CD4-positive, alpha-beta T cell treated with Interleukin-10 for 1 hour (primary cell): ENCODE data around the gene TBX2.
"Not testable (repeated sequence)": the region's sequence is repeated elsewhere in the genome, so short reads cannot be mapped to it uniquely, and the experiment has no call there.

Experiments
- DNase-seq: peaks from one replicate; pipeline ENCODE4 v3.0.0-alpha.2; 2020

Gene TBX2

DNA sequence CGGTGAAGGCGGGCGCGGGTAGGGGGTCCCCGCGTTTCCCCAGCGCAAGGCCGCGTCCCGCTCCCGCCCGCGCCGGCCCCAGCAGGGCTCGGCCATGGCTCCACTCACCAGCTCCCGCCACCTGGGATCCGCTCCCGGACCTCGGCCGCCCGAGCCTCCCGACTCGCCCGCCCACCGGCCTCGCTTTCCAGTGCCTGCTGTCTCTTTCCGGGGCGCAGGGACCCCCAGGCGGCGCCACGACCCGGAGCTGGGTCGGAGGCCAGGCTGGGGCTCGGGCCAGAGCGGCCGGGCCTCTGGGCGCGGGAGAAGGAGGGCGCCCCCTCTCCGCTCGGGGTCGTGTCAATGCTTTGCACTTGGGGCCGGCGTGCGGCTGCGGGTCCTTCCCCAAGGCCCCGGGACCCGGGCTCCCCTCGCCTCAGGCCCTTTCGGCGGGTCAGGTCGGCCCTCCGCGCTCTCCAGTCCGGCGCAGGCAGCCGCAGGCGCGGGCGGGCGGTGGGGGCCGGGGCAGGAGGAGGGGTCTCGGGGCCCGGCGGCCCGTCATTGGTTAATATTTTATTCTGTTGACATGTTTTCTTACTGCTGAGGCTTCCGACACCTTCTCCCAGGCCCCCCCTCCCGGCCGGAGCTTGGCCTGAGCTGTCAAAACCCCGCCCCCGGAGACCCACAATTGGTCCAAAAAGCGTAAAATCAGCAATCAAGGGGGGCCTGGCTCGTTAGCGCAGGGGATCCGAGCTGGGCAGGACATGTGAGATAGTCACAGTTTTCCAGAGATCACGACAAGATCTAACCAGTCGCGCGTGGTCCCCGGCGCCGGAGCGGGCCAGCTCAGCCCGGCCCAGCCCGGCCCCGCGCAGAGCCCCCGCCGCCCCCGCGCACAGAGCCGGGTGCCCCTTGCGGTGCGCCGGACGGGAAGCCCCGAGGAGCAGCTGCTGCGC lies at the start of gene TBX2:
TSS of gene TBX2 (plus strand) at position 713 of the 935 bp plus-strand sequence. CDS start 334 bp downstream, outside the sequence.
- DNase-seq, result no peak

- DNase-seq, result no peak
Observed at GRCh38 chr17:61351745-61352407, 47.8 kb upstream of the TBX2 start.

DNA sequence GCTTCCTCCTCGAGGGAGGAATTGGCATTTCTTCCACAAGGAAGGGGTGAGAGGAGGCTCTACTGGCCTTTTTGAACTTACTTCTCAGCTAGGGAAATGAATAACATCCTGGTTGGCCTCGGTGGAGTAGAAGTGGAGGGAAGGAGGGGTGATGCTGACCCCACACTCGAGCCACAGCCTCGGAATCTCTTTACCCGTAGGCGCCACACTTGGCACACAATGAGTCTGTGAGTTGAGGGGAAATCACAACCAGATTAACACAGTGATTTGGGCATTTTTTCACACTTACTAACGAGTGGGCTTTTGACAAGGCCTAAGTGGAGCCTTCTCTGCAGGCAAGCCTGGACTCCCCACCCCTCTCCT lies 47.3 kb upstream of the TBX2 start:
- DNase-seq, result no peak

- DNase-seq, result no peak
Observed at GRCh38 chr17:61352781-61353491, 46.7 kb upstream of the TBX2 start.

DNA sequence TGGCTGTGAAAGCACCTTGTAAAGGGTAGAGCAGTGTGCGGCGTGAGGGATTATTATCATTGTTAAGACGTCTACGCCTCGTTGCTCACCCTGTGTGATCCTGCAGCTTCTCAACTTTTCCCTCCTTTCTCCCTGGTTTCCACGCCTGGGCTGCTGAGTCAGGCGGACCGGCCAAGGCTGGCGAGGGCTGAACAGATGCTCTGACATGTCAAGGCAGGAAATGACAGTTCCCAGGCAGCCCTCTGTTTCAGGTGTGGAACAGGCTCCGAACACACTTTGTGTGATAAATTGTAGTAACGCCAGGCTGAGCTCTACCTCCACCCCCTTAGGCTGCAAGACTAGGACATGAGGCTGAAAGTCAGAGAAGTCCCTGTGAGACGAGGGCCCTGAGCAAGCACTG lies 46.0 kb upstream of the TBX2 start:
- no peak for DNase-seq

DNA sequence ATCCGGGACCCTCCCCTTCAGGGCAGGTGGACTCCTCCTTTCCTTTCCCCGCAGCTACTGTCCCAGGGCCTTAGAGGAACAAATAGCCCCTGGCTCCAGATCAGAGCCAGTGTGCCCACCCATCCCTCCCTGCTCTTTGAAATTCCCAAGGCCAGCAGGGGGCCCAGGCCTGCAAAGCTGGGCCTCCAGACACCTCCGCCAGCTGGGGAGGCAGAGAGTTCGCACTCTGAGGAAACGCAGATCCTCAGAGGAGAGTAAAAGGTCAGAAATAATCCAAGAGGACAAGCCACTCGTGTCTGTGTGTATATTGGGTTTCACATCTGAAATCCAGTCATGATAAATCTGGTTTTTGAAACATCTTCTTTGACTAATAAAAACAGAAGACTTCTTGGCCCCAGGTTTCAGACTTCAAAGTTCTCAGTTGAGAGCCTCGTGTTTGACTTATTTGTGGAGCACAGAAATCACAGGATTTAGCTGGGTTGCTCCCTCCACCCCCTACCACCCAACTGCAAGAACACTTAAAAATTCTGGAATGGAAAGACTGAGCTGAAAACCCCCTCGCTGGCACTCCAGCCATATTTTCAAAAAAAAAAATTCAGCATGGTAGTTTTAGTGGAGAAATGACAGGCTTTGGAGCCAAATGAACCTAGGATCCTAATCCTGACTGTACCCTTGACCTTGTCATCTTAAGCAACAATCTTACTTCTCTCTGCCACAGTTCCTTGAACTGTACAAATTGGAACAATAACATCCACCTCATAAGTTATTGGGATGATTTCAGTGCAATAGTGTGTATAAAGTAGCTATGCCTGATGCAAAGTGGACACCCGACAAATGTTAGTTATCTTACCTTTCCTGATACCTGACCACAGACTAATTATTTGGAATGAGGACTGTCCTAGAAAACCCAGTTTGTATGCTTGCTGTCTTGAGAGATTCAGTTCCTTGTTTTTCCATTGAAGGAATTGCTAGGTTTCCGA lies 44.5 kb upstream of the TBX2 start:
- DNase-seq, result no peak

DNA sequence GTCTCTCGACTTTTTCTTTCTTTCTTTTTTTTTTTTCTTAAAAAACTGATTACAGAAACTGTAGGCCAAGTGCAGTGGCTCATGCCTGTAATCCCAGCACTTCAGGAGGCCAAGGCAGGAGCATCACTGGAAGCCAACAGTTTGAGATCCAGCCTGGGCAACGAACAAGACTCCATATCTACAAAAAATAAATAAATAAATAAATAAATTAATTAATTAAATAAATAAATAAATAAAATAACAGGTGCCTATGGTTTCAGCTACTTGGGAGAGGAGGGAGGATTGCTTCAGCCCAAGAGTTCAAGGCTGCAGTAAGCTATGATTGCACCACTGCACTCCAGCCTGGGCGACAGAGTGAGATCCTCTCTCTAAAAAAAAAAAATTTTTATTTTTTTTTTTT lies 42.6 kb upstream of the TBX2 start:
- not testable (repeated sequence) for DNase-seq

- DNase-seq, result not testable (repeated sequence)
Observed at GRCh38 chr17:61359513-61359912, 40.1 kb upstream of the TBX2 start.

DNA sequence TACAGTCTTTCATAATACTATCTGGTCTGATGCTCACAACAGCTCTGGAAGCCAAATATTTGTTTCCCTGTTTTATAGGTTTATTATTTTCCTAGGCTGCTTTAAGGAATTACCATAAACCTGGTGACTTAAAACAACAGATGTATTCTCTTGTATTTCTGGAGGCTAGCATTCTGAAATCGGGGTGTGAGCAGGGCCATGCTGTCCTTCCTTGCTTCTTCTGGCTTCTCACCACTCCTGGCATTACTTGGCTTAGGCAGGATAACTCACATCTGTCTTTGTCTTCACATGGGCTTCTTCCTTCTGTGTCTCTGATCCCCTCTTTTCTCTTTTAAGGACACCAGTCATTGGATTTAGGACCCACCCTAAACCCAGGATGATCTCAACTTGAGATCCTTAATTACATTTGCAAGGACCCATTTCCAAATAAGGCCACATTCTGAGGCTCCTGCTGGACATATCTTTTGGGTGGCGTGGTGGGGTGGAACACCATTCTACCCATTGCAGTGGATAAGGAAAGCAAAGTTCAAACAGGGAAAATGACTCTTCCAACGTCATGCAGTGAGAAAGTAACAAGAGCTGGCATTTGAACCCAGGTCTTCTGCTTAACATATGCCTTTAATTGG lies 39.2 kb upstream of the TBX2 start:
- DNase-seq, result no peak

DNA sequence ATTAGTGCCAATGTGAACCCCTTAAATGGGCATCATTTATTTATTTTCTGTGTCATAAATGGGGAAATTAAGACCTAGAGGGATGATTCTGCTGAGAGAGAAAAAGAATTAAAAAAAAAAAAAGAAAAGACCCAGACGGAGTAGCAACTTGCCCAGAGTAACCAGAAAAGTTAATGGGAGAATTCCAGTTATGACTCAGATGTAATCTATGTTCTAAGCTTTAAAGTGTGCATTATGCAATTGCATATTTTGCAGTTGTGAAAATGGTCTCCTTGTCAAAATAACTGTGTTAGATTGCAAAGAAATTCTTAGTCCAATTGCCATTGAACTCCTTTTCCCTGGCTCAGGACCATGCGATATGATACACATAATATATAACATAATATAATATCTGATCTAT lies 38.6 kb upstream of the TBX2 start:
- no peak for DNase-seq

GRCh38 chr17:61362396-61362795 lies 37.2 kb upstream of the TBX2 start:
- no peak for DNase-seq

DNA sequence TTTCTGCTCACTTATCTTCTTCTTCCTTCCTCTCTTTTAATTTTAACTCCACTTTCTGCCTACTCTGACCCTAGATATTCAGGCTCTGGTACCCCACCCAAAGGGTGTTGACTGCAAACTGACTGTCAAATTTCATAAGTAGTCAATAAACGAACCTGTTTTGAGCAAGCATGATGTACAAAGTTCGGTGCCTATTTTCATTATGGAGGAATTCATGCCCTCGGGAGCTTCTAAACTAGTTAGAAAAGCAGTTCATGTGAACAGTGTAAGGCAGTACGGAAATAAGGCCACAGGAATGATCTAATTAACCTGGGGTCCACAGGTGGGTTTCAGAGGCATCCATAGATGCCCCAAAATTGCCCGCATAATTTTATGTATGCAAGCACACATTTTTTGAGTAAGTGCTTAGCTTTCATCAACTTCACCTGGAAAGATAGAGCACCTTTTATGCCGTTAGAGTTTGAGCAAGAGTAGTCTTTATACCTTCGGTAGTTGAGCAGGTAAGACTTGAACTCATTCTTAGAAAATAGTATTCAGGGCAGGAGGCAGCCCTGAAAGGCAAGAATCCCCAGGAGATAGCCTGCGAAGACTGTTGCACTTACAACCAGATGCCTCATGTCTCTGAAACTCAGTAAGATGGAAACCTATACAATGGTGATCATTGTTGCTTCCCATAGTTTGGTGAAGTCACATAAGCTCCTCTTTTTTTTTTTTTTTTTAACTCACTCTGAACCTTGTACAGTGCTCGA lies 36.6 kb upstream of the TBX2 start:
- DNase-seq, result no peak

GRCh38 chr17:61363601-61364462 lies 35.8 kb upstream of the TBX2 start:
- no peak for DNase-seq

DNA sequence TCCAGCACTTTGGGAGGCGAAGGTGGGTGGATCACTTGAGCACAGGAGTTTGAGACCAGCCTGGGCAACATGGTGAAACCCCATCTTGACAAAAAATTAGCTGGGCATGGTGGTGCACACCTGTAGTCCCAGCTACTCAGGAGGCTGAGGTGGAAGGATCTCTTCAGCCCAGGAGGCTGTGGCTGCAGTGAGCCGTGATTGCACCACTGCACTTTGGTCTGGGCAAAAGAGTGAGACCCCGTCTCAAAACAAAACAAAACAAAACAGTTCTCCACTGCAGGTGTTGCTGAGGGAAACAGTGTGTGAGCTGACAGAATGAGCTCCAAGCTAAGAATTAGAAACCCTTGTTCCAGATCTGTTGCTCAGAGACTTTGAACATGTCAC lies 35.2 kb upstream of the TBX2 start:
- no peak for DNase-seq

- DNase-seq, result no peak
Observed at GRCh38 chr17:61366076-61366714, 33.4 kb upstream of the TBX2 start.

- DNase-seq, result no peak
Observed at GRCh38 chr17:61366715-61367413, 32.8 kb upstream of the TBX2 start.

- no peak for DNase-seq
Observed at GRCh38 chr17:61368049-61368831, 31.4 kb upstream of the TBX2 start.

DNA sequence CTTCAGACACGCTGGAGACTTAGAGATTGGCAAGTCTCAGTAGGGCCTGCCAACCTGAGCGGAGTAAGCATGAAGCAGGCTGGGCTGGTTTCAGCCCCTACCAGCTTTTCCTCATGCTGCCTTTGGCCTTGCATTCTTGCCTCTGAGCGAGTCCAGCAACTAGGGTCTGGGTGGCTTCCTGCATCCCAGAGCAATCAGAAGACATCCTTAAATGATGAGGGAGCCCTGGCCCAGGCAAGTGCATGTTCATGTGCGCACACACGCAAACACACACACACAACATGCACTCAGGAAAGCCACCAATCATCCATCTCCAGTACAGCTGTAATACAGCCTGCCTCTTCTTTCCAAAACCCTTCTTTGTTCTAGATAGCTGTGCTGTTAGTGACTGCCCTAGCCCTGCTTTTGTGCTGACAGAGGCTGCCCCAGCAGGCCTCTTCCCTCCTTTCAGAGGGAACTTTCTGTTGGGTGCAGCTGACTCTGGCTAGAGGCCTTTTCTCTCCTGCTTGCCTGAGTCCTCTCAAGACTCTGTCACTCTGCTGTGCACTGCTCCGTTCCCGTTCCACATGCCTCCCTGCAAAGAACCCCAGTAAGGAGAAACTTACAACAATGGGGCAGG lies 30.7 kb upstream of the TBX2 start:
- no peak for DNase-seq
